DND-41 (cell line): ENCODE measurements around the gene NDUFB4.

Experiments
- ATAC-seq: fragments of 200-7000 bp; cut with Tn5 transposase; 3 replicates; pipeline ENCODE4 v1.9.1; 2021; ENCODE audit warnings: low read depth; ENCODE audit not compliant: insufficient read depth
- DNase-seq: peaks from one replicate; pipeline ENCODE4 v3.0.0-alpha.2; 2020
- H2AFZ ChIP-seq: 2 replicates; pipeline ENCODE4 v1.6.0; 2012; ENCODE audit warnings: low read depth, low read length
- H3K27ac ChIP-seq: 2 replicates; pipeline ENCODE4 v1.5.1; 2012; ENCODE audit warnings: low read length, inconsistent platforms
- H3K27me3 ChIP-seq: fragments of 200-600 bp; sonication (generic); 2 replicates; pipeline ENCODE4 v1.6.0; 2012; ENCODE audit warnings: low read length, mild to moderate bottlenecking, inconsistent platforms; ENCODE audit not compliant: insufficient read depth, poor library complexity
- H3K36me3 ChIP-seq: 2 replicates; pipeline ENCODE4 v1.5.1; 2012; ENCODE audit warnings: low read length, inconsistent platforms; ENCODE audit not compliant: insufficient read depth
- H3K4me1 ChIP-seq: 2 replicates; pipeline ENCODE4 v1.5.1; 2012; ENCODE audit warnings: mild to moderate bottlenecking, low read length; ENCODE audit not compliant: insufficient read depth
- H3K4me2 ChIP-seq: 2 replicates; pipeline ENCODE4 v1.6.0; 2012; ENCODE audit warnings: mild to moderate bottlenecking, moderate library complexity, low read length, inconsistent platforms; ENCODE audit not compliant: insufficient read depth
- H3K4me3 ChIP-seq, 2 experiments: fragments of 200-600 bp in 1 of 2; shearing (Covaris generic) in 1 of 2; 2 replicates each; pipeline ENCODE4 v1.5.1; 2012 to 2016; ENCODE audit warnings: inconsistent platforms in 2 of 2, low read length in 2 of 2, mild to moderate bottlenecking in 2 of 2, low read depth in 1 of 2, moderate library complexity in 1 of 2
- H3K79me2 ChIP-seq: 2 replicates; pipeline ENCODE4 v1.6.0; 2012; ENCODE audit warnings: low read length, inconsistent platforms; ENCODE audit not compliant: insufficient read depth
- H3K9ac ChIP-seq: 2 replicates; pipeline ENCODE4 v1.6.0; 2012; ENCODE audit warnings: low read depth, mild to moderate bottlenecking, inconsistent platforms, low read length, moderate library complexity
- H3K9me3 ChIP-seq: 2 replicates; pipeline ENCODE4 v1.5.1; 2012; ENCODE audit warnings: low read length, moderate library complexity, mild to moderate bottlenecking, inconsistent platforms; ENCODE audit not compliant: insufficient read depth, severe bottlenecking
- H4K20me1 ChIP-seq: 2 replicates; pipeline ENCODE4 v1.6.0; 2012; ENCODE audit warnings: low read length; ENCODE audit not compliant: insufficient read depth
- CTCF ChIP-seq: IDR thresholded peaks from 2 replicates; pipeline ENCODE4 v1.5.1; 2012; ENCODE audit warnings: borderline replicate concordance, low read length, moderate library complexity, mild to moderate bottlenecking; ENCODE audit not compliant: poor library complexity, severe bottlenecking; ENCODE audit errors: extremely low read depth
- EZH2 ChIP-seq: IDR thresholded peaks from 3 replicates; pipeline ENCODE4 v1.6.1; 2012; ENCODE audit warnings: borderline replicate concordance, low read depth, mild to moderate bottlenecking, moderate library complexity, low read length, inconsistent platforms; ENCODE audit not compliant: severe bottlenecking

Gene NDUFB4

DNA sequence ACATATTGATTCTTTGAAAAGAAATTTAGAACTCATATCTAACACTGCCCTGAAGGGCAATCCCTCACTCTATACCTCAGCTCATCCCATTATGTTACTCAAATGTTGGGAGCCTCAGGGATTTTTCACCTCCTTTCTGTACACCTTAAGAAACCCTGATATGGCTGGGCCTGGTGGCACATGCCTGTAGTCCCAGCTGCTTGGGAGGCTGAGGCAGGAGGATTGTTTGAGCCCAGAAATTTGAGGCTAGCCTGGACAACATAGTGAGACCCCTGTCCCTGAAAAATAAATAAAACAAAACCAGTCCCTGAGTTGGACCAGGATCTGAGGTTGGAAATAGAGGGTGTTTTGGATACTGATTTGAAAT is 27.6 kb downstream of the NDUFB4 start:
- Histone ChIP-seq H3K27ac (no peak overlapping the region), H3K9ac (no peak overlapping the region), H3K4me1 (no peaks in the 10 kb centered on the region), H3K36me3 (no peaks in the 10 kb centered on the region), H4K20me1 (no peaks in the 10 kb centered on the region), H3K79me2 (no peaks in the 10 kb centered on the region), H3K9me3 (peaks cover 15% of the 10 kb centered on the region), H2AFZ (no peak overlapping the region), H3K4me2 (no peak overlapping the region), H3K4me3 (no peak overlapping the region), H3K27me3 (no peaks in the 10 kb centered on the region)
- ATAC-seq, result no peak
- no peak for DNase-seq
- TF ChIP-seq CTCF (no peak), EZH2 (no peak)

- no peak overlapping the region for H3K4me3 ChIP-seq
- H4K20me1 ChIP-seq, result no peaks in the 10 kb centered on the region
- no peaks in the 10 kb centered on the region for H3K36me3 ChIP-seq
- no peaks in the 10 kb centered on the region for H3K27me3 ChIP-seq
- H3K27ac ChIP-seq, result no peak overlapping the region
- no peaks in the 10 kb centered on the region for H3K4me1 ChIP-seq
- DNase-seq, result no peak
- ATAC-seq, result no peak
- TF ChIP-seq CTCF, result no peak
- no peak overlapping the region for H3K9ac ChIP-seq
- no peak overlapping the region for H3K4me2 ChIP-seq
- H2AFZ ChIP-seq, result no peak overlapping the region
- H3K79me2 ChIP-seq, result no peaks in the 10 kb centered on the region
- H3K9me3 ChIP-seq, result peaks cover 15% of the 10 kb centered on the region
These were observed 29.0 kb downstream of the NDUFB4 start for GRCh38 chr3:120625159-120625586.

- Histone ChIP-seq H3K9ac (no peak overlapping the region), H3K4me3 (no peak overlapping the region), H3K27ac (no peak overlapping the region), H3K9me3 (no peaks in the 10 kb centered on the region), H3K27me3 (no peaks in the 10 kb centered on the region), H2AFZ (no peak overlapping the region), H4K20me1 (no peaks in the 10 kb centered on the region), H3K79me2 (no peaks in the 10 kb centered on the region), H3K36me3 (no peaks in the 10 kb centered on the region), H3K4me1 (no peaks in the 10 kb centered on the region), H3K4me2 (no peak overlapping the region)
- ATAC-seq (no peak), DNase-seq (no peak)
- TF ChIP-seq CTCF (no peak), EZH2 (no peak)
These were observed 38.4 kb downstream of the NDUFB4 start for GRCh38 chr3:120634539-120634938.

DNA sequence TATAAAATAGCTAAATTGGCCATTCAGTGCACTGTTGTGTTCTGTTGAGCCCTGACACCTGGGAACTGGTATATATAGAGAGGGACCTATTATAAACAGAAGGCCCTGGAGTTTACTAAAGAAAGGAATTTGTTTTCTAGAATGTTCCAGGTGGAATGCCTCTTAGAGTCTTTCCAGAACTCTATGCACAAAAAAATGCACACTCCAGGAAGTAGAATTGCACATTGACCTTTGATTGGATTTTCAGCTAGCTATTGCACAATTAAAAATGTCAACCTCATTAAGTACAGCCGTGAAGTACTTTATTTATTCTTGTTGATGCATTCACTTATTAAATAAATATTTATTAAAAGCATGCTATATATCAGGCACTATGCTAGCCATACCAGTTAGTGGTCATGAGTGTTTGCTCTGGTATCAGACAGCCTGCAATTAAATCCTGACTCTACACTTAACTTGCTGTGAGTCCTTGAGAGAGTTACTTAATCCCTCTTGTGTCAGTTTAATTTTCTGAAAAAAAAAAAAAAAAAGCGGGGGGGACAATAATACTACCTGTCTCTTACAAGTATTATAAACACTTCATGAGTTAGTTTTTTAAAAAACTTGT is 40.8 kb downstream of the NDUFB4 start:
- H3K27ac ChIP-seq, result no peak overlapping the region
- DNase-seq (no peak), ATAC-seq (no peak)
- TF ChIP-seq CTCF (no peak), EZH2 (no peak)
- H2AFZ ChIP-seq, result no peak overlapping the region
- H3K4me2 ChIP-seq, result no peak overlapping the region
- no peaks in the 10 kb centered on the region for H3K79me2 ChIP-seq
- H3K36me3 ChIP-seq, result no peaks in the 10 kb centered on the region
- no peaks in the 10 kb centered on the region for H3K4me1 ChIP-seq
- no peaks in the 10 kb centered on the region for H3K27me3 ChIP-seq
- no peaks in the 10 kb centered on the region for H4K20me1 ChIP-seq
- H3K9ac ChIP-seq, result no peak overlapping the region
- no peak overlapping the region for H3K4me3 ChIP-seq
- no peaks in the 10 kb centered on the region for H3K9me3 ChIP-seq
